A673 (cell line): ENCODE data around the gene NRAP.

Experiments
- EZH2 ChIP-seq: fragments of 200-600 bp; sonication (generic); IDR thresholded peaks from 2 replicates; pipeline ENCODE4 v1.6.1; 2017; ENCODE audit warnings: borderline replicate concordance, low read depth, mild to moderate bottlenecking, mixed read lengths, antibody characterized with exemption, low read length; ENCODE audit not compliant: poor library complexity, severe bottlenecking
- TF ChIP-seq, protein P1 (sequence below): fragments of 300-800, 200-600 bp; sonication (generic); conservative IDR thresholded peaks from 2 replicates; pipeline ENCODE4 v1.5.1; 2017; ENCODE audit warnings: low read depth, mild to moderate bottlenecking, antibody characterized with exemption, low read length, moderate library complexity, mixed read lengths

DNA sequence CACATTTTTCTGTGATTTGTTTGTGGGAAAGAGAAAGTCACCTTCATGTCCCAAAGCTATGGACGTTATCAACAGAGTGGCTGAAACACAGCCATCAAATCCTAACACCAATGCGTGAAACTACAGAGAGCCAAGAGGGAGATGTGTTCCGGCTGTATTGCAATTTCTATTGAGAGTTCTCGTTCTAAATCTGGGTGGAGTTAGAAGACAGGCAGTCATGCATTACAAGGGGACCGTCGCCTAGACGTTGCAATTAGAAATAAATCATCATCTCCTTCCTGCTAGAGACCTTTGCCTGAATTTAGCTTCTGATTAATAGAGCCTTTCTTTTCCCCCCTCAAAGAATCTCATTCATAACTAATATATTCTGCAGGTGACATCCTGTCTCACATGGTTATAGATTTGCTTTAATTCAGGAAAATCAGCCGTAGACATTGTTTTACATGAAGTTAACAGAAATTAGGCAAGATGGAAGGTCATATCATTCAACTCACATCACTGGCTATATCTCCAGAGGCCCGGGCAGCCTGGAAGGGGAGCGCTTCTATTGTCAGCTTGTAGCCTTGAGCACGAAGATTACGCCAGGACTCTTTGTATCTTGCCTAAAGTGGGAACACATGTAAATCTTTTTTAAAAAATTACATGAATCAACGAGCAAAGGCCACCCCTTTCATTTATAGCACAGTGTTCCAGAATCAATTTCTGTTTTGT lies 58.4 kb downstream of the NRAP start:
- TF ChIP-seq, protein P1, sequence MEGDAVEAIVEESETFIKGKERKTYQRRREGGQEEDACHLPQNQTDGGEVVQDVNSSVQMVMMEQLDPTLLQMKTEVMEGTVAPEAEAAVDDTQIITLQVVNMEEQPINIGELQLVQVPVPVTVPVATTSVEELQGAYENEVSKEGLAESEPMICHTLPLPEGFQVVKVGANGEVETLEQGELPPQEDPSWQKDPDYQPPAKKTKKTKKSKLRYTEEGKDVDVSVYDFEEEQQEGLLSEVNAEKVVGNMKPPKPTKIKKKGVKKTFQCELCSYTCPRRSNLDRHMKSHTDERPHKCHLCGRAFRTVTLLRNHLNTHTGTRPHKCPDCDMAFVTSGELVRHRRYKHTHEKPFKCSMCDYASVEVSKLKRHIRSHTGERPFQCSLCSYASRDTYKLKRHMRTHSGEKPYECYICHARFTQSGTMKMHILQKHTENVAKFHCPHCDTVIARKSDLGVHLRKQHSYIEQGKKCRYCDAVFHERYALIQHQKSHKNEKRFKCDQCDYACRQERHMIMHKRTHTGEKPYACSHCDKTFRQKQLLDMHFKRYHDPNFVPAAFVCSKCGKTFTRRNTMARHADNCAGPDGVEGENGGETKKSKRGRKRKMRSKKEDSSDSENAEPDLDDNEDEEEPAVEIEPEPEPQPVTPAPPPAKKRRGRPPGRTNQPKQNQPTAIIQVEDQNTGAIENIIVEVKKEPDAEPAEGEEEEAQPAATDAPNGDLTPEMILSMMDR, result no peak
- TF ChIP-seq EZH2, result no peak
